B cell (primary cell): ENCODE results near the gene HJV. TPM values are rescaled to one million over a fixed set of nuclear protein-coding genes. Genes with fewer than 3 reads are reported as not detected.
A peak's percentile ranks its signal among the peaks of the same experiment; 100 is the strongest.

Source experiments
- ATAC-seq: fragments of 200-7000 bp; cut with Tn5 transposase; one replicate; pipeline ENCODE4 v1.10.0; 2021; ENCODE audit warnings: low read depth, mild to moderate bottlenecking, moderate number of reproducible peaks, moderate library complexity
- CTCF ChIA-PET: fragments of 350-600 bp; sonication (Branson Sonifier 250); formaldehyde crosslinking; loops from one replicate; lab custom pipeline; 2021; ENCODE audit warnings: antibody characterized with exemption, inconsistent platforms; lab: Charles Lee
- POLR2A ChIA-PET: fragments of 350-600 bp; sonication (Branson Sonifier 250); formaldehyde crosslinking; loops from one replicate; lab custom pipeline; 2021; ENCODE audit warnings: antibody characterized with exemption; lab: Charles Lee
- DNase-seq: peaks from one replicate; pipeline ENCODE4 v3.0.0; 2013
- H2AFZ ChIP-seq: 2 replicates; pipeline ENCODE4 v1.6.1; 2012; ENCODE audit warnings: mild to moderate bottlenecking, low read depth, low read length; ENCODE audit not compliant: insufficient read depth, poor library complexity, severe bottlenecking
- H3K27ac ChIP-seq, 2 donors: 1 replicate in 1 of 2; 2 replicates in 1 of 2; pipeline ENCODE4 v1.5.1; 2012 to 2013; ENCODE audit warnings: low read length in 2 of 2, mild to moderate bottlenecking in 2 of 2, moderate library complexity in 1 of 2
- H3K27me3 ChIP-seq, 4 experiments: fragments of 200-600 bp in 1 of 4; sonication (generic) in 1 of 4; replicated peaks in 1 of 4; 1 replicate in 2 of 4; 2 replicates in 2 of 4; pipeline versions ENCODE4 v1.6.1 to v1.7.0; 2013 to 2016; ENCODE audit warnings: low read length in 3 of 4, mild to moderate bottlenecking in 2 of 4, mixed read lengths in 1 of 4, moderate library complexity in 1 of 4; ENCODE audit not compliant: insufficient read depth in 4 of 4, control insufficient read depth in 3 of 4; ENCODE audit errors: control extremely low read depth in 1 of 4
- H3K36me3 ChIP-seq, 2 experiments: replicated peaks in 1 of 2; 1 replicate in 1 of 2; 2 replicates in 1 of 2; pipeline versions ENCODE4 v1.6.1 to v1.7.1; 2013; ENCODE audit warnings: low read length in 1 of 2; ENCODE audit not compliant: insufficient read depth in 2 of 2, control insufficient read depth in 1 of 2; ENCODE audit errors: control extremely low read depth in 1 of 2, extremely low read depth in 1 of 2
- H3K4me1 ChIP-seq, 2 donors: fragments of 200-600 bp in 1 of 2; sonication (generic) in 1 of 2; 1 replicate in 1 of 2; 2 replicates in 1 of 2; pipeline versions ENCODE4 v1.5.1 to v1.6.1; 2013 to 2017; ENCODE audit warnings: low read length in 2 of 2; ENCODE audit not compliant: control insufficient read depth in 2 of 2, insufficient read depth in 2 of 2
- H3K4me2 ChIP-seq: replicated peaks from 2 replicates; pipeline ENCODE3; 2012; ENCODE audit warnings: mild to moderate bottlenecking, low read depth, low read length; ENCODE audit not compliant: poor library complexity, severe bottlenecking
- H3K4me3 ChIP-seq, 5 experiments: fragments of 200-600 bp in 1 of 5; sonication (generic) in 1 of 5; 1 replicate in 3 of 5; 2 replicates in 2 of 5; pipeline versions ENCODE4 v1.5.1 to v1.7.0; 2011 to 2016; ENCODE audit warnings: low read length in 4 of 5, mild to moderate bottlenecking in 4 of 5, low read depth in 2 of 5, control low read depth in 1 of 5, moderate library complexity in 1 of 5; ENCODE audit not compliant: insufficient read depth in 1 of 5; ENCODE audit errors: control extremely low read depth in 1 of 5, extremely low read depth in 1 of 5
- H3K79me2 ChIP-seq: fragments of 200-600 bp; sonication (generic); one replicate; pipeline ENCODE4 v1.6.0; 2016; ENCODE audit warnings: low read length; ENCODE audit not compliant: control insufficient read depth, insufficient read depth
- H3K9ac ChIP-seq: fragments of 200-600 bp; sonication (generic); 2 replicates; pipeline ENCODE4 v1.6.1; 2017; ENCODE audit warnings: mild to moderate bottlenecking, low read length, moderate library complexity
- H3K9me3 ChIP-seq, 3 donors: one replicate each; pipeline versions ENCODE4 v1.6.1 to v1.7.1; 2013; ENCODE audit warnings: low read length in 2 of 3; ENCODE audit not compliant: control insufficient read depth in 2 of 3, insufficient read depth in 1 of 3; ENCODE audit errors: control extremely low read depth in 1 of 3
- H4K20me1 ChIP-seq: 2 replicates; pipeline ENCODE4 v1.6.0; 2012; ENCODE audit warnings: mild to moderate bottlenecking, low read length; ENCODE audit not compliant: insufficient read depth, control insufficient read depth, poor library complexity, severe bottlenecking
- H3K27ac Mint-ChIP-seq: one replicate; pipeline ENCODE4 v1.8.0; 2021; ENCODE audit warnings: mixed read lengths
- H3K27me3 Mint-ChIP-seq: one replicate; pipeline ENCODE4 v1.8.0; 2021; ENCODE audit warnings: mixed read lengths
- H3K4me1 Mint-ChIP-seq: one replicate; pipeline ENCODE4 v1.8.0; 2021; ENCODE audit warnings: mixed read lengths
- H3K4me3 Mint-ChIP-seq: one replicate; pipeline ENCODE4 v1.8.0; 2021; ENCODE audit warnings: mixed read lengths
- H3K9me3 Mint-ChIP-seq: one replicate; pipeline ENCODE4 v1.8.0; 2022; ENCODE audit warnings: mixed read lengths; ENCODE audit not compliant: insufficient read depth
- CTCF ChIP-seq: fragments of 200-600 bp; IDR thresholded peaks from one replicate; pipeline ENCODE4 v1.8.0; 2022; ENCODE audit warnings: antibody characterized with exemption, mild to moderate bottlenecking
- EZH2 ChIP-seq: IDR thresholded peaks from 2 replicates; pipeline ENCODE4 v1.6.1; 2012; ENCODE audit warnings: borderline replicate concordance, low read depth, mild to moderate bottlenecking, moderate library complexity, low read length; ENCODE audit not compliant: insufficient read depth, poor library complexity, severe bottlenecking
- WGBS: methylation state at CpG from one replicate; pipeline ENCODE4 v1.1.5; 2013; ENCODE audit warnings: missing lambda C conversion rate; ENCODE audit not compliant: insufficient coverage; 5-methylcytosine and 5-hydroxymethylcytosine counted together
- intact Hi-C: fragments of 100-400 bp; cut with micrococcal nuclease; formaldehyde crosslinking; loops from one replicate; pipeline ENCODE4 v1.10.0; 2022
- polyA plus RNA-seq: library from polyadenylated mRNA; depleted of rRNA; stranded (reverse); fragments of >200 nt; gene quantifications from 2 replicates; pipeline ENCODE4 v1.2.3, GENCODE V29; 2012
- total RNA-seq, 2 donors: library from RNA; stranded (reverse); fragments of 120-200 nt in 1 of 2; gene quantifications; 1 replicate in 1 of 2; 2 replicates in 1 of 2; pipeline versions ENCODE4 v1.2.3 to v1.2.4, GENCODE V29; 2013 to 2022

HJV gene
- total and polyA plus RNA-seq, 2 donors (not counting 1 experiment from before 2014, with no cell fraction given) = not detected

- Histone ChIP-seq H4K20me1 (no peaks in the 10 kb centered on the region), H3K4me1 (peaks cover 10 to 19% of the 10 kb centered on the region in 2 donors), H3K9ac (peak overlapping the region; percentile 8), H3K36me3 (no peaks in the 10 kb centered on the region), H2AFZ (peak overlapping the region; percentile 49), H3K4me3 (peak overlapping the region in 2 of 5 experiments; percentile 15 to 22), H3K9me3 (no peaks in the 10 kb centered on the region), H3K4me2 (peak overlapping the region; percentile 64), H3K79me2 (no peaks in the 10 kb centered on the region), H3K27ac (no peak overlapping the region), H3K27me3 (peaks cover 0 to 46% (median 32%) of the 10 kb centered on the region in 4 experiments)
- POLR2A ChIA-PET = interaction anchor here (0.5 kb wide), 1 partner anchor 43 kb away, joined by 3 read pairs; no protein-coding TSS in a partner anchor
- DNase-seq (no peak), ATAC-seq (no peak)
- CTCF ChIA-PET = interaction anchor here (0.5 to 2.2 kb wide), 6 partner anchors 9 to 173 kb away, joined by 3 to 7 read pairs (median 3); no protein-coding TSS in a partner anchor
- H3K4me3 Mint-ChIP-seq = peak overlapping the region; percentile 52
- no peaks in the 10 kb centered on the region for H3K9me3 Mint-ChIP-seq
- H3K4me1 Mint-ChIP-seq = peaks cover 10% of the 10 kb centered on the region
- whole genome bisulfite sequencing = 18% methylated on average over 29 of the region's 43 CpGs
- peaks cover 60% of the 10 kb centered on the region for H3K27me3 Mint-ChIP-seq
- no peak overlapping the region for H3K27ac Mint-ChIP-seq
- intact Hi-C loops = no loop called here
- TF ChIP-seq EZH2 = no peak
These were observed 2.1 kb downstream of the HJV start for GRCh38 chr1:146019231-146020057.

GRCh38 chr1:146016891-146017290, 4.6 kb downstream of the HJV start:
- Histone ChIP-seq H3K9ac (no peak overlapping the region), H3K4me3 (no peak overlapping the region), H3K9me3 (no peaks in the 10 kb centered on the region), H3K27ac (no peak overlapping the region), H3K36me3 (no peaks in the 10 kb centered on the region), H3K27me3 (peaks cover 0 to 41% (median 24%) of the 10 kb centered on the region in 4 experiments), H3K79me2 (no peaks in the 10 kb centered on the region), H3K4me1 (peaks cover 10 to 19% of the 10 kb centered on the region in 2 donors), H3K4me2 (no peak overlapping the region), H4K20me1 (no peaks in the 10 kb centered on the region), H2AFZ (no peak overlapping the region)
- H3K4me1 Mint-ChIP-seq = peaks cover 11% of the 10 kb centered on the region
- no peak for TF ChIP-seq CTCF
- TF ChIP-seq EZH2 = no peak
- H3K4me3 Mint-ChIP-seq = no peak overlapping the region
- peaks cover 47% of the 10 kb centered on the region for H3K27me3 Mint-ChIP-seq
- H3K9me3 Mint-ChIP-seq = no peaks in the 10 kb centered on the region
- ChIA-PET POLR2A (interaction anchor here (0.6 kb wide), 3 partner anchors 17 to 34 kb away, joined by 3 to 5 read pairs (median 4); no protein-coding TSS in a partner anchor), CTCF (interaction anchor here (0.9 to 13.6 kb wide), 7 partner anchors 8 to 172 kb away, joined by 3 to 361 read pairs (median 6); partner anchors contain the start of gene NUDT17)
- no peak for ATAC-seq
- intact Hi-C loops = no loop called here
- no peak overlapping the region for H3K27ac Mint-ChIP-seq
- WGBS = 60% methylated on average over 1 of the region's 1 CpG
- DNase-seq = no peak
